Neuronal stem cell (in vitro differentiated cells): ENCODE data around the gene TTC28.

Experiments used
- DNase-seq: peaks from one replicate; pipeline ENCODE4 v3.0.0-alpha.2; 2013; ENCODE audit warnings: low spot score
- H2AFZ ChIP-seq: one replicate; pipeline ENCODE4 v1.6.1; 2013; ENCODE audit warnings: mild to moderate bottlenecking, low read length, inconsistent platforms
- H2AK5ac ChIP-seq: 2 replicates; pipeline ENCODE4 v1.6.1; 2013; ENCODE audit warnings: low read depth, mild to moderate bottlenecking, inconsistent platforms, low read length, moderate library complexity, mixed read lengths
- H2BK120ac ChIP-seq: 2 replicates; pipeline ENCODE4 v1.6.1; 2013; ENCODE audit warnings: low read depth, mild to moderate bottlenecking, inconsistent platforms, low read length, moderate library complexity, mixed read lengths
- H2BK12ac ChIP-seq: one replicate; pipeline ENCODE4 v1.6.1; 2013; ENCODE audit warnings: low read length, inconsistent platforms
- H2BK15ac ChIP-seq: 2 replicates; pipeline ENCODE4 v1.6.1; 2013; ENCODE audit warnings: mild to moderate bottlenecking, low read length, inconsistent platforms, mixed read lengths
- H2BK5ac ChIP-seq: one replicate; pipeline ENCODE4 v1.6.1; 2013; ENCODE audit warnings: inconsistent platforms, mild to moderate bottlenecking, low read length, moderate library complexity
- H3K14ac ChIP-seq: one replicate; pipeline ENCODE4 v1.6.1; 2013; ENCODE audit warnings: low read length, inconsistent platforms
- H3K18ac ChIP-seq: 2 replicates; pipeline ENCODE4 v1.6.1; 2013; ENCODE audit warnings: low read length, inconsistent platforms
- H3K23ac ChIP-seq: 2 replicates; pipeline ENCODE4 v1.6.1; 2013; ENCODE audit warnings: low read depth, mild to moderate bottlenecking, mixed read lengths, low read length, inconsistent platforms; ENCODE audit not compliant: poor library complexity
- H3K27ac ChIP-seq: replicated peaks from 3 replicates; pipeline ENCODE4 v1.5.1; 2013; ENCODE audit warnings: low read length, inconsistent platforms
- H3K27me3 ChIP-seq, 3 experiments: 2 replicates each; pipeline ENCODE4 v1.6.1; 2013; ENCODE audit warnings: low read length in 3 of 3, mild to moderate bottlenecking in 2 of 3, inconsistent platforms in 1 of 3, low read depth in 1 of 3, mixed read lengths in 1 of 3, moderate library complexity in 1 of 3; ENCODE audit not compliant: control insufficient read depth in 3 of 3, insufficient read depth in 3 of 3
- H3K36me3 ChIP-seq, 2 donors: replicated peaks in 1 of 2; 2 replicates each; pipeline ENCODE4 v1.6.1; 2013; ENCODE audit warnings: low read length in 2 of 2; ENCODE audit not compliant: control insufficient read depth in 2 of 2, insufficient read depth in 2 of 2
- H3K4ac ChIP-seq: 2 replicates; pipeline ENCODE4 v1.6.1; 2013; ENCODE audit warnings: inconsistent platforms, mild to moderate bottlenecking, low read length, moderate library complexity
- H3K4me1 ChIP-seq, 2 donors: 1 replicate in 1 of 2; 2 replicates in 1 of 2; pipeline ENCODE4 v1.6.1; 2013; ENCODE audit warnings: low read length in 2 of 2, low read depth in 1 of 2; ENCODE audit not compliant: control insufficient read depth in 2 of 2, insufficient read depth in 1 of 2
- H3K4me2 ChIP-seq: one replicate; pipeline ENCODE4 v1.6.1; 2013; ENCODE audit warnings: mild to moderate bottlenecking, low read length, inconsistent platforms; ENCODE audit not compliant: insufficient read depth, poor library complexity, severe bottlenecking
- H3K4me3 ChIP-seq, 2 donors: 2 replicates each; pipeline ENCODE4 v1.5.1; 2013; ENCODE audit warnings: low read length in 2 of 2, mild to moderate bottlenecking in 2 of 2, inconsistent platforms in 1 of 2, moderate library complexity in 1 of 2
- H3K79me1 ChIP-seq: one replicate; pipeline ENCODE4 v1.6.1; 2013; ENCODE audit warnings: low read depth, mild to moderate bottlenecking, inconsistent platforms, low read length, moderate library complexity
- H3K9ac ChIP-seq: one replicate; pipeline ENCODE4 v1.6.1; 2013; ENCODE audit warnings: mild to moderate bottlenecking, low read depth, low read length, inconsistent platforms; ENCODE audit not compliant: poor library complexity
- H3K9me3 ChIP-seq, 2 donors: replicated peaks in 1 of 2; 2 replicates each; pipeline versions ENCODE3 to v1.6.1; 2013; ENCODE audit warnings: low read length in 2 of 2, mild to moderate bottlenecking in 2 of 2, inconsistent platforms in 1 of 2, low read depth in 1 of 2, mixed read lengths in 1 of 2, moderate library complexity in 1 of 2; ENCODE audit not compliant: control insufficient read depth in 2 of 2, insufficient read depth in 1 of 2
- H4K8ac ChIP-seq: one replicate; pipeline ENCODE4 v1.6.1; 2013; ENCODE audit warnings: low read depth, mild to moderate bottlenecking, inconsistent platforms, low read length, moderate library complexity
- H4K91ac ChIP-seq: one replicate; pipeline ENCODE4 v1.6.1; 2013; ENCODE audit warnings: low read length, low read depth, mild to moderate bottlenecking, inconsistent platforms; ENCODE audit not compliant: poor library complexity
- WGBS, 2 donors: extraction: QIAGEN DNeasy Blood & Tissue Kit; methylation state at CpG; one replicate each; pipeline ENCODE4 v1.1.7; 2013; ENCODE audit warnings: missing lambda C conversion rate in 2 of 2, mixed read lengths in 1 of 2; ENCODE audit not compliant: insufficient read length in 2 of 2, insufficient replicate concordance in 1 of 2; ENCODE audit errors: extremely low coverage in 2 of 2; 5-methylcytosine and 5-hydroxymethylcytosine counted together

The TTC28 gene

GRCh38 chr22:28021998-28022660 is 657.5 kb downstream of the TTC28 start:
- H4K91ac ChIP-seq, result no peak overlapping the region
- no peak for DNase-seq
- peak overlapping the region; percentile 57 for H3K14ac ChIP-seq
- no peaks in the 10 kb centered on the region for H3K79me1 ChIP-seq
- no peak overlapping the region for H3K23ac ChIP-seq
- no peak overlapping the region for H2AK5ac ChIP-seq
- H2AFZ ChIP-seq, result no peak overlapping the region
- H3K4me2 ChIP-seq, result no peak overlapping the region
- H3K4me3 ChIP-seq, result no peak overlapping the region
- no peak overlapping the region for H3K9ac ChIP-seq
- H2BK120ac ChIP-seq, result peak overlapping the region; percentile 24
- H2BK15ac ChIP-seq, result no peak overlapping the region
- no CpG with 5 or more reads among the region's 7 CpGs for WGBS, 2 donors
- H4K8ac ChIP-seq, result no peak overlapping the region
- H3K4me1 ChIP-seq, result peaks cover 16 to 21% of the 10 kb centered on the region in 2 donors
- peaks cover 2 to 12% of the 10 kb centered on the region in 2 donors for H3K36me3 ChIP-seq
- H3K27ac ChIP-seq, result no peak overlapping the region
- H3K9me3 ChIP-seq, result no peaks in the 10 kb centered on the region
- H3K4ac ChIP-seq, result no peak overlapping the region
- no peaks in the 10 kb centered on the region for H3K27me3 ChIP-seq
- H3K18ac ChIP-seq, result no peak overlapping the region
- no peak overlapping the region for H2BK12ac ChIP-seq
- H2BK5ac ChIP-seq, result no peak overlapping the region

DNA sequence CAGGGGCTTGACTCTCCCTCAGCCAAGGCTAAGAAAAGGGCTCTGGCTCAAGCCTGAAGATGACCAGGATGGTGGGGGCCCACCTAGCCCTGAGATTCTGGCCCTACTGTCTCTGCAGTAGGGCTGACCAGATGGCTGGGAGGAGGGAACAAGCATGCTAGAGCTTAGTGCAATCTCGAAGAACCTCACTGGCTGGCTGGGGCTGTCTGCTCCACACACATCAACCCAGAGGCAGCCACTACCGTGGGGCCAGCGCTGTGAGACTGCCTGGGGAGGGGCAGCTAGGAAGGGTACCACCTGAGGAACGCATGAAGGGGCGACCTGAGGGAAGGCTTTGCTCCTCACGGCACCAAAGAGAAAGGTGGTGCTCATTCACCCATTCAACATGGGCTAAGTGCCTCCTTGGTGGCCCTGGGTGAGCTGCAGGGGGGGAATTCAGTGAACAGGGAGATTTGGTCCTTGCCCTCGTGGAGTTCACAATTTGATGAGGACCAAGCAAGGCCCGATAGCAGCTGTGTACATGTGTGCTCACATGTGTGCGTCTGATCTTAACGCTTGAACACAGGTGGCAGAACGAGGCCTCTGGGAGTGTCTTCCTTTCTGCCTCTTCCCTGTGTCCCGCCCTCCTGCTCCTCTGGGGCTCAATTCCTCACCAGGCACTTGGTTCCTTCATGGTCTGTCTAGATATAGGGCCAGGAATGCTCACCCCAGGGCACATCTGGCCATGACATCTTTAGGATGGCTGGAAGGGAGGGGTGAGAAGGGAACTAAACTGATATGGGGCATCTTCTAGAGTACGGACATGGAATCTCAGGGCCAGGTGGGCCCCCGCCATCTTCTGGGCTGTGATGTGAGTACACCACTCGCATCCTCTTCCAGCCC is 658.3 kb downstream of the TTC28 start:
- H2BK5ac ChIP-seq, result no peak overlapping the region
- no peaks in the 10 kb centered on the region for H3K9me3 ChIP-seq
- no peak overlapping the region for H3K4me2 ChIP-seq
- no peak for DNase-seq
- peaks cover 17 to 19% of the 10 kb centered on the region in 2 donors for H3K4me1 ChIP-seq
- H4K8ac ChIP-seq, result no peak overlapping the region
- peak overlapping the region; percentile 6 for H3K27ac ChIP-seq
- peak overlapping the region; percentile 63 for H2BK15ac ChIP-seq
- no peak overlapping the region for H3K14ac ChIP-seq
- peaks cover 2 to 12% of the 10 kb centered on the region in 2 donors for H3K36me3 ChIP-seq
- no peak overlapping the region for H2AFZ ChIP-seq
- peak overlapping the region; percentile 24 for H2BK120ac ChIP-seq
- peak overlapping the region; percentile 51 for H3K23ac ChIP-seq
- H3K4ac ChIP-seq, result no peak overlapping the region
- H3K9ac ChIP-seq, result peak overlapping the region; percentile 24
- no peak overlapping the region for H4K91ac ChIP-seq
- no peaks in the 10 kb centered on the region for H3K27me3 ChIP-seq
- no peak overlapping the region for H2AK5ac ChIP-seq
- WGBS, 2 donors, result no CpG with 5 or more reads among the region's 15 CpGs
- no peak overlapping the region for H2BK12ac ChIP-seq
- no peak overlapping the region for H3K4me3 ChIP-seq
- H3K18ac ChIP-seq, result peak overlapping the region; percentile 29
- H3K79me1 ChIP-seq, result no peaks in the 10 kb centered on the region

GRCh38 chr22:28019881-28020861 is 659.5 kb downstream of the TTC28 start:
- no peak overlapping the region for H4K8ac ChIP-seq
- no CpG with 5 or more reads among the region's 20 CpGs for WGBS, 2 donors
- no peak overlapping the region for H3K4me2 ChIP-seq
- no peak overlapping the region for H2BK12ac ChIP-seq
- peaks cover 2 to 7% of the 10 kb centered on the region in 2 donors for H3K36me3 ChIP-seq
- peak overlapping the region; percentile 1 for H2AK5ac ChIP-seq
- no peak overlapping the region for H3K18ac ChIP-seq
- DNase-seq, result peak; percentile 65
- H2BK120ac ChIP-seq, result no peak overlapping the region
- no peak overlapping the region for H3K23ac ChIP-seq
- H2BK5ac ChIP-seq, result no peak overlapping the region
- no peaks in the 10 kb centered on the region for H3K79me1 ChIP-seq
- H3K4ac ChIP-seq, result no peak overlapping the region
- peak overlapping the region; percentile 9 for H3K9ac ChIP-seq
- H3K27ac ChIP-seq, result peak overlapping the region; percentile 23
- no peak overlapping the region for H3K4me3 ChIP-seq
- H3K9me3 ChIP-seq, result no peaks in the 10 kb centered on the region
- H4K91ac ChIP-seq, result no peak overlapping the region
- no peak overlapping the region for H2BK15ac ChIP-seq
- no peak overlapping the region for H2AFZ ChIP-seq
- H3K27me3 ChIP-seq, result no peaks in the 10 kb centered on the region
- H3K4me1 ChIP-seq, result peaks cover 19 to 25% of the 10 kb centered on the region in 2 donors
- H3K14ac ChIP-seq, result peak overlapping the region; percentile 39
